Measurements from ENCODE around the gene RNF157.
"Not testable (repeated sequence)": the region's sequence is repeated elsewhere in the genome, so short reads cannot be mapped to it uniquely, and the experiment has no call there.

Gene RNF157

DNA sequence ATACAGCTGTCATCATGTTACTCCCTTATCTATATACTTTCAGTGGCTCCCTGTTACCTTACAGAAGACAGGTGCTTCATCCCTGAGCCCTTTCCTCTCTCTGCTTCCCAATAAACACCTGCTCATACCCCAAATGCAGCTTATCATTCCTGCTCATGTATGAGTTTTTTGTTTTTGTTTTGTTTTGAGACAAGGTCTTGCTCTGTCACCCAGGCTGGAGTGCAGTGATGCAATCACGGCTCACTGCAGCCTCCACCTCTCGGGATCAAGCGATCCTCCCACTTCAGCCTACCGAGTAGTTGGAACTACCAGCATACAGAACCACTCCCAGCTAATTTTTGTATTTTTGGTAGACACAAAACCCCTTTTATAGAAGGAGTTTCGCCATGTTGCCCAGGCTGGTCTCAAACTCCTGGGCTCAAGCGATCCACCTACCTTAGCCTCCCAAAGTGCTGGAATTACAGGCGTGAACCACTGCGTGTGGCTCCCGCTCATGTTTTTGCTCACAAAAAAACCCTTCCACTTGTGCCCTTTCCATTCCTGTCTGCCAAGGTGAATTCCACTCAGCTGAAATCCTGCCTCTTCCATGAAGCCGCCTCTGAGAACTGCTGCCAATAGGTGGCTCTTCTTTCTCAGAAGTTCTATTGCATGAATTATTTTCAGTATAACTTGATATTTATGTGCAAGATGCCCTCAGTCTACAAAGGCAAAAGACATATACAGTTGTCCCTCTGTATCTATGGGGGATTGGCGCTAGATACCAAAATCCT, 7.9 kb upstream of the RNF157 start:
- no peak for DNase-seq (ENCODE audit: low read depth)
- peaks cover 64% of the 10 kb centered on the region for H3K4me1 ChIP-seq (ENCODE audit: control insufficient read depth, insufficient read depth, low read length)
- no peaks in the 10 kb centered on the region for H3K27me3 ChIP-seq (replicated peaks; ENCODE audit: control insufficient read depth, insufficient read depth, low read length)
- no peaks in the 10 kb centered on the region for H3K36me3 ChIP-seq (ENCODE audit: control insufficient read depth, insufficient read depth, low read length, severe bottlenecking)
- no peak overlapping the region for H3K9ac ChIP-seq (ENCODE audit: low read length)
- H3K4me3 ChIP-seq (ENCODE audit: low read length): no peak overlapping the region
- no peaks in the 10 kb centered on the region for H3K9me3 ChIP-seq (ENCODE audit: control insufficient read depth, low read length)

DNA sequence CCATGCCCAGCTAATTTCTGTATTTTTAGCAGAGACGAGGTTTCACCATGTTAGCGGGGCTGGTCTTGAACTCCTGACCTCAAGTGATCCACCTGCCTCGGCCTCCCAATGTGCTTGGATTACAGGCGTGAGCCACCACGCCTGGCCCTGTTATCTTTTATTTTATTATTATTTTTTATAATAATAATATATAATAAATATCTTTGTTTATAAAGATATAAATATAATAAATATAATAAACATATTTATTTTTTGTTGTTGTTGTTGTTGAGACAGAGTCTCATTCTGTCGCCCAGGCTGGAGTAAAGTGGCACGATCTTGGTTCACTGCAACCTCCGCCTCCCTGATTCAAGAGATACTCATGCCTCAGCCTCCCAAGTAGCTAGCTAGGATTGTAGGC, 7.0 kb upstream of the RNF157 start:
- Histone ChIP-seq H3K9me3 (ENCODE audit: control insufficient read depth, low read length) (no peaks in the 10 kb centered on the region), H3K27me3 (replicated peaks; ENCODE audit: control insufficient read depth, insufficient read depth, low read length) (no peaks in the 10 kb centered on the region), H3K4me3 (ENCODE audit: low read length) (no peak overlapping the region), H3K9ac (ENCODE audit: low read length) (no peak overlapping the region), H3K4me1 (ENCODE audit: control insufficient read depth, insufficient read depth, low read length) (peaks cover 57% of the 10 kb centered on the region), H3K36me3 (ENCODE audit: control insufficient read depth, insufficient read depth, low read length, severe bottlenecking) (no peaks in the 10 kb centered on the region)
- DNase-seq (ENCODE audit: low read depth): no peak

DNA sequence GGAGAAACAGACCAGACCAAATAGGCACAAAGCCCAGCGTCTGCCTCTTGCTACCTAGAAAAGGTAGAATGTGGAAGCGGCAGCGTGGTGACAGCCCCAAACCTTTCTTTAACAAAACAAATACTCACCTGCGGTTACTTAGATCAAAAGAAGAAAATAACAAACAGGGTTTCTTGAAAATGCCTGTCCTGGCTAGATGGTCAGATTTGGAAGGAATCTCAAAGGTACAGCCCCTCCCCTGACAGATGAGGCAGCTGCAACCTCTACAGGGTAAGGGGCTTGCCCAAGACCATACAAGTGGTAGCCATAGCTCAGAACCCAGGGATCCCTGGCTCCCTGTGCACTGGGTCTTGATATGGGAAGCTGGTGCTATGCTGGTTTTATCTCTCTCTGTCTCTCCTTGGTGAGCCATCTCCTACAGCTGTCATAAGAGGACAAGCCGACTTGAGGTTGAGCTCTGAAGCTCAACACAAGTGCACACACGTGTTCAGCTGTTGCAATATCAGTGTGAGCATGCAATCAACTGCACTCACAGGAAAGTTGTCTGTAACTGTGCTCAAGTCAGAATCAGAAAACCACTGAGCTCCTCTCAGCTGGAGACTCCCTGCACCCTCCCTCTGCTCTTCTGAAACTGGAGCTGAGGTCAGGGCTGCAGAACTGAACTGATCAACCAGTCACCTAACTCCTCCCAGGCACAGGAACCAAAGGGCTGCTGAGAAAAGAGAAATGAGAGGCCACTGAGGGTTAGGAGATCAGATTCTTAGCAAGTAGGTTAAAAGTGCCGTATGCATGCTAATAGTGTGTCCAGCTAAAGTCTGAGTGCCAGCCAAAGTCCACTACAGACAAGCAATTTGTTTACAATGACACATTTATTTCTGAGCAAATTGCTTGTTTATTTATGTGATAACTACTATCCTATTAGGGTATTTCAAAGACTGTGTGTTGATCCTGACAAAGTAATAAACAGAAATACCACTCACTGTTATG, 6.1 kb upstream of the RNF157 start:
- H3K4me1 ChIP-seq (ENCODE audit: control insufficient read depth, insufficient read depth, low read length): peaks cover 50% of the 10 kb centered on the region
- peak overlapping the region; percentile 32 for H3K4me3 ChIP-seq (ENCODE audit: low read length)
- H3K36me3 ChIP-seq (ENCODE audit: control insufficient read depth, insufficient read depth, low read length, severe bottlenecking): no peaks in the 10 kb centered on the region
- no peaks in the 10 kb centered on the region for H3K27me3 ChIP-seq (replicated peaks; ENCODE audit: control insufficient read depth, insufficient read depth, low read length)
- DNase-seq (ENCODE audit: low read depth): peak; percentile 64
- H3K9me3 ChIP-seq (ENCODE audit: control insufficient read depth, low read length): no peaks in the 10 kb centered on the region
- peak overlapping the region; percentile 58 for H3K9ac ChIP-seq (ENCODE audit: low read length)

DNA sequence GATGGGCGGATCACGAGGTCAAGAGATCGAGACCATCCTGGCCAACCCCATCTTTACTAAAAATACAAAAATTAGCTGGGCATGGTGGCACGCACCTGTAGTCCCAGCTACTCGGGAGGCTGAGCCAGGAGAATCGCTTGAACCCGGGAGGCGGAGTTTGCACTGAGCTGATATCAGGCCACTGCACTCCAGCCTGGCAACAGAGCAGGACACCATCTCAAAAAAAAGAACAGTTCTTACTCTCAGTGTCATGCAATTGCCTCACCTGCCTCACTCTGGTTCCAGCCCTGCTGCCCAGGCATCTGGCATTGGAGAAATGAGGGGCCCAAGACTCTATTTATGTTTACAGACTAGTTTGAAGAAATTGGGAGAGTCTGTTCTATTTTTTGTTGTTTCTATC, 4.4 kb upstream of the RNF157 start:
- H3K4me1 ChIP-seq (ENCODE audit: control insufficient read depth, insufficient read depth, low read length): peaks cover 44% of the 10 kb centered on the region
- H3K36me3 ChIP-seq (ENCODE audit: control insufficient read depth, insufficient read depth, low read length, severe bottlenecking); H3K9me3 ChIP-seq (ENCODE audit: control insufficient read depth, low read length); H3K27me3 ChIP-seq (replicated peaks; ENCODE audit: control insufficient read depth, insufficient read depth, low read length); H3K4me3 ChIP-seq (ENCODE audit: low read length); H3K9ac ChIP-seq (ENCODE audit: low read length); DNase-seq (ENCODE audit: low read depth): not testable (repeated sequence)

DNA sequence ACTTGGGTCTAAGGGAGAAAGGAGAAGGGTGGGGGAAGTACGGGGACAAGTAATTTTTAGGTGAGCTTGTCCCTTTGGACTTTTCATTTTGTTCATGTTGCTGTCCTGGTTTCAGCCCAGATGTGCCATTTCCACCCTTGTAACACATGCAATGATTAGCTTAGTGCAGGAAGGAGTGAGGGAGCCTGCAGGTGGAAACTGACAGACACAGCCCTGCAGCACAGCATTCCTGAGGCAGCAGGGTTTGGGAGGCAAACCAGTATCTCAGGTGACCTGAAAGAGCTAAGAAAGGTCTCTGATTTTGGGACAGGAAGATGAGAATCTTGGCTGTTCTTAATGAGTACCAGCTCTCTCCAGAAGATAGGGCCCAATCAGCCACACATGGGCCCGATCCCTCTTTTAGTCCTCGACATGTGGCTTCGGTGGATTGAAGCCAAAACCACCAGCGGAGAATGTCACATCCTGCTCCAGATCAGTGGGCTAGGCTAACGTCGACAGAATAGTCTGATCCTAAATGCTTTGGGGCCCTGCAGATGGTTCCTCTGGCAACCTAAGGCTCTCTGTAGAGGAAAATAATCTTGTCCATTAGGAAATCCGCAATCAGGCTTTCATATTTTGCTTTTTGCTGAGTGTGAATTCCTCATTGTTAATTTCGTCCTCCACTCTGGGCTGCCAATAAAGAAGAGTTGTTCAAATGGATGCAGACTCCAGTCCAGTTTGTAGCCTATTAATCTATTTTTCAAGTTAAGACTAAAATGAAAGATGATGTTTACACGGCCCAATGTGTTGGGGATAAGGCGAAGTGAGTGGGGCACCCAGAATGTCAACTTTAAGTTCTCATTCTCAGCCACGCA, 3.8 kb upstream of the RNF157 start:
- peaks cover 44% of the 10 kb centered on the region for H3K4me1 ChIP-seq (ENCODE audit: control insufficient read depth, insufficient read depth, low read length)
- H3K4me3 ChIP-seq (ENCODE audit: low read length): no peak overlapping the region
- H3K9me3 ChIP-seq (ENCODE audit: control insufficient read depth, low read length): no peaks in the 10 kb centered on the region
- H3K27me3 ChIP-seq (replicated peaks; ENCODE audit: control insufficient read depth, insufficient read depth, low read length): no peaks in the 10 kb centered on the region
- no peaks in the 10 kb centered on the region for H3K36me3 ChIP-seq (ENCODE audit: control insufficient read depth, insufficient read depth, low read length, severe bottlenecking)
- H3K9ac ChIP-seq (ENCODE audit: low read length): no peak overlapping the region
- no peak for DNase-seq (ENCODE audit: low read depth)

DNA sequence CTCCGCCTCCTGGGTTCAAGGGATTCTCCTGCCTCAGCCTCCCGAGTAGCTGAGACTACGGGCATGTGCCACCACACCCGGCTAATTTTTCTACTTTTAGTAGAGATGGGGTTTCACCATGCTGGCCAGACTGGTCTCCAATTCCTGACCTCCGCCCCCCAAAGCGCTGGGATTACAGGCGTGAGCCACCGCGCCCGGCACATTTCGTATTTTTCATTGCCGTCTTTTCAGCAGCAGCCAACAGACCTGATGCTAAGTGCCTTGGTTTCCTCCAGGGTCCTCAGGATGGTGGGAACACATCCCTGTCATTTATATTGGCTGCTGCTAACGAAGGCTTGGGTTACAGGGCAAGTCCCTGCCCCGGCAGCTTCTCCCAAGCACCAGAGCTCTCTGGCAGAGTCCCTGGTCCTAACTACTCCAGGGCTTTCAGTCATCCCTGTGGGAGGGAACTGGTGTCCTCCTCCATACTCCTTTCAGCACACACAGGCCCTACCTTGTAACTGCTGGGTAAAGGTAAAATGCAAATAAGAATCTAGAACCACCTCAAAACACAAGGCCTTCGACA, 1.5 kb upstream of the RNF157 start:
- H3K4me3 ChIP-seq (ENCODE audit: low read length): no peak overlapping the region
- DNase-seq (ENCODE audit: low read depth): no peak

DNA sequence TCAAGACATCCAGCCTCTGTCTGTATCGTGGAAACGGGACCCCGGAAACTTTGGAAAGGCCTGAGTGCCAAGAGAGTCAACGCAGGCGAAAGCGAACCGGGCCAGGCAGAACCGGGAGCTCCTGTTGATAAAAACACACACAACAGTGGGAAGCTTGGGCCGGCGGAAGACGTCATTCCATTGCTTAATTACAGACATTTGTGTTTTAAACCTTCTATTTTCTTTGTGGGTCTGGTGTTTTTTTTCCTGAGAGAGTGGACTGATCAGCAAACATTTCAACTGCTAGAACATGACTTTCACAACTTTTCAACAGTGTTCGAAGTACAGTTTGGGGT, 878 bp upstream of the RNF157 start:
- H3K4me1 ChIP-seq (ENCODE audit: control insufficient read depth, insufficient read depth, low read length): peaks cover 28% of the 10 kb centered on the region
- peak overlapping the region; percentile 88 for H3K4me3 ChIP-seq (ENCODE audit: low read length)
- DNase-seq (ENCODE audit: low read depth): peak; percentile 52
- H3K9me3 ChIP-seq (ENCODE audit: control insufficient read depth, low read length): no peaks in the 10 kb centered on the region
- no peaks in the 10 kb centered on the region for H3K27me3 ChIP-seq (replicated peaks; ENCODE audit: control insufficient read depth, insufficient read depth, low read length)
- H3K36me3 ChIP-seq (ENCODE audit: control insufficient read depth, insufficient read depth, low read length, severe bottlenecking): no peaks in the 10 kb centered on the region
- H3K9ac ChIP-seq (ENCODE audit: low read length): peak overlapping the region; percentile 77

More for the DNA sequence above, 1.5 kb upstream of the RNF157 start:
- Histone ChIP-seq H3K36me3 (ENCODE audit: control insufficient read depth, insufficient read depth, low read length, severe bottlenecking) (no peaks in the 10 kb centered on the region), H3K9ac (ENCODE audit: low read length) (peak overlapping the region; percentile 77), H3K9me3 (ENCODE audit: control insufficient read depth, low read length) (no peaks in the 10 kb centered on the region), H3K27me3 (replicated peaks; ENCODE audit: control insufficient read depth, insufficient read depth, low read length) (no peaks in the 10 kb centered on the region), H3K4me1 (ENCODE audit: control insufficient read depth, insufficient read depth, low read length) (peaks cover 34% of the 10 kb centered on the region)

DNA sequence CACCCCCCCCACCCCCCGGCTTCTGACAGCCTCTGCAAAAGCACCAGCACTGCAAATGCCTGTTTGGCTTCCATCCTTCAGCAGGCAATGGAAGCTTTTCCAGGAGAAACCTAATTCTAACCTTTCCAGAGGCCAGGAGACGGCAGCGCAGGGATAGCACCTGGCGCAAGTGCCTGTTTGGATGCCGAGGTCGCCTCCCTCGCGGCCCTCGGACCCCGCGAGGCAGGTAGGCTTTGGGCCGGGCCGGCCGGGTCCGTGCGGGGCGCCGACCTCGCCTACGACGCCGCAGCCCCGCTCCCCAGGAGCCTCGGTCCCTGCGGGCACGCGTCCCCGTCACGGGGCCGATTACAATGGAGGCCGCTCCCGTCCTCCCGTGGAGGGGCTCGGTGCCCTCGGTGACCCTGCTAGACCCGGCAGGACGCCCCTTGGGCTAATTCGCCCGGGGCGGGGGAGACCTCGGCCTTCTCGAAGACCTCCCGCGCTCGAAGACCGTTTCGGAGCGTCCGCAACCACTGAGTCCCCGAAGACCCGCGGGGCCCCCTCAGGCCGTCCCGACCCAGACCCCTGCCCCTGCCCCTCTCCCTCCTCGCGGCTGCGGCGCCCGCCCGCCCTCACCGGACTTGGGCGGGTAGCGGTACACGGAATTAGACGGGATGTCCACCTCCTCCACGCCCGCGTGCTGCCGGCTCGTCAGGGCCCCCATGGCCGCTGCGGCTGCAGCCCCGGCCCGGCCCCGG, 587 bp downstream of the RNF157 start:
- DNase-seq (ENCODE audit: low read depth): no peak
- Histone ChIP-seq H3K27me3 (replicated peaks; ENCODE audit: control insufficient read depth, insufficient read depth, low read length) (no peaks in the 10 kb centered on the region), H3K4me3 (ENCODE audit: low read length) (peak overlapping the region; percentile 59), H3K9ac (ENCODE audit: low read length) (peak overlapping the region; percentile 47), H3K4me1 (ENCODE audit: control insufficient read depth, insufficient read depth, low read length) (peaks cover 22% of the 10 kb centered on the region), H3K9me3 (ENCODE audit: control insufficient read depth, low read length) (no peaks in the 10 kb centered on the region), H3K36me3 (ENCODE audit: control insufficient read depth, insufficient read depth, low read length, severe bottlenecking) (no peaks in the 10 kb centered on the region)

DNA sequence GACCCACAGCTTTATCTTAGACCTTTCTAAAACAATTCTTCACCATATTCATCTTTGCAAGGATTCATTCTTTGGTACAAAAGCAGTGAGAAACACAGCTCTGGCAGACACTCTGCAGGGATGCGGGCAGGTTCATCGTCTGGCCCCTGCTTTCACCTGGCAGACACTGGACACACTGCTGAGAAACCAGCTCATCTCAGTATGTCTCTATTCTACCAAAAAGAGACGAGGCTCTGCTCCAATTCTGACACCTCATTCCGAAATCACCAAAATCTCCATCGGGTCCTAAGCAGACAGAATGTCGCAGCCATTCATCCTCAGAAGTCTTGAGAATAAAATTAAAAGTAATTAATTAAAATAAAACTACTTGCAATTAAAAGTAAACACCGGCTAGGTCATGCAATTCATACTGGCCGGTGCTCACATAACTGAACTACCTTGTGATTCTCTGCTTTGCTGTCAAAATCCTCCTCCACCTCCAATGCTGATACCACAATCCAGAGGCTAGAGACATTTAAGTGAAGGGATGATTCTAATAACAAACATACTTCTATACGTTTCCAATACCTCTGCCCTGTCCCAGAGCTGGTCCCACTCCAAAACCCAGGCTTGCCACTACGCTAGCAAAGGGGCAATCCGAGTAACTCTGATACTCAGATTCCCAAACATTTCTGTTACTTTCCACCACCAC, 1.3 kb downstream of the RNF157 start:
- Histone ChIP-seq H3K27me3 (replicated peaks; ENCODE audit: control insufficient read depth, insufficient read depth, low read length) (no peaks in the 10 kb centered on the region), H3K4me1 (ENCODE audit: control insufficient read depth, insufficient read depth, low read length) (peaks cover 16% of the 10 kb centered on the region), H3K36me3 (ENCODE audit: control insufficient read depth, insufficient read depth, low read length, severe bottlenecking) (no peaks in the 10 kb centered on the region), H3K9ac (ENCODE audit: low read length) (no peak overlapping the region), H3K9me3 (ENCODE audit: control insufficient read depth, low read length) (no peaks in the 10 kb centered on the region), H3K4me3 (ENCODE audit: low read length) (no peak overlapping the region)
- DNase-seq (ENCODE audit: low read depth): no peak

DNA sequence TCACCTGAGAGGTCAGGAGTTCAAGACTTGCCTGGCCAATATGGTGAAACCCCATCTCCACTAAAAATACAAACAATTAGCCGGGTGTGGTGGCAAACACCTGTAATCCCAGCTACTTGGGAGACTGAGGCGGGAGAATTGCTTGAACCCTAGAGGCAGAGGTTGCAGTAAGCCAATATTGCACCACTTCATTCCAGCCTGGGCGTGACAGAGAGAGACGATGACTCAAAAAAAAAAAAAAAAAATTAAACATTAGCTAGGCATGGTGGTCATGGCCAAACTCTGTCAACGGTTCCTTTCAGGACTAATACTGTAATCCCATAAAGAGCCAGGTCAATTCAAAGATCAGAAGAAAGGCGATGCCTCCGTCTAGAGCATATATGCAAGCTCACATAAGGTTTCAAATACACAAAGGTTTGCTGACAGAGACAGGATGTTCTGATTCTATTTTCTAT, 2.4 kb downstream of the RNF157 start:
- H3K9me3 ChIP-seq (ENCODE audit: control insufficient read depth, low read length): no peaks in the 10 kb centered on the region
- H3K4me3 ChIP-seq (ENCODE audit: low read length): no peak overlapping the region
- H3K27me3 ChIP-seq (replicated peaks; ENCODE audit: control insufficient read depth, insufficient read depth, low read length): no peaks in the 10 kb centered on the region
- no peaks in the 10 kb centered on the region for H3K36me3 ChIP-seq (ENCODE audit: control insufficient read depth, insufficient read depth, low read length, severe bottlenecking)
- DNase-seq (ENCODE audit: low read depth): no peak
- H3K4me1 ChIP-seq (ENCODE audit: control insufficient read depth, insufficient read depth, low read length): peaks cover 6% of the 10 kb centered on the region
- H3K9ac ChIP-seq (ENCODE audit: low read length): no peak overlapping the region

Measured in adipocyte (in vitro differentiated cells).